Skin of body (tissue), 2 donors: ENCODE measurements around the gene SIDT1. TPM values are rescaled to one million over a fixed set of nuclear protein-coding genes. Genes with fewer than 3 reads are reported as not detected.
A peak's percentile ranks its signal among the peaks of the same experiment; 100 is the strongest.

Experiments used
- DNase-seq: peaks from one replicate; lab custom pipeline; 2025; lab: John Stamatoyannopoulos, UW
- total RNA-seq: library from RNA; depleted of rRNA; stranded (reverse); fragments of >200 nt; gene quantifications from one replicate; pipeline ENCODE4 v1.2.3, GENCODE V29; 2014

Gene SIDT1
- total RNA-seq, 1 donor from 2014 or later = 4.4 TPM

DNA sequence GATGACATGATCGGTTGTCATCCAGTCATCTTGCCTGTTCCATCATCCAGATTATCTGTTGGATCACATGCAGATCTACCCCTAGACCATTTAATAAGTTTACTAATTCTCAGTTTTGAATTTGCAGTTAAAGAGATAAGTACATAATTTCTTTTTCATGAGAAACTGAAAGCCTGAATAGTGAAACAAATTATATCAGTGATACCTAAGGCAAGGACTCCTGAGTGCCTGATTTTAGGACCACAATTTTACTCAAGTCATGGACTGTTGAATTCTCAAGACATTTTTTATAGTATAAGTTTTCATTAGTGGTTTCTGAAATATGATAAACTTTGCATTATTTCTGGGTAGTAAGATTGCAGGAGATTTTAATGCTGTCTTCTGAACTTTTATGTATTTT, 13.2 kb downstream of the SIDT1 start:
- DNase-seq = no peak

DNA sequence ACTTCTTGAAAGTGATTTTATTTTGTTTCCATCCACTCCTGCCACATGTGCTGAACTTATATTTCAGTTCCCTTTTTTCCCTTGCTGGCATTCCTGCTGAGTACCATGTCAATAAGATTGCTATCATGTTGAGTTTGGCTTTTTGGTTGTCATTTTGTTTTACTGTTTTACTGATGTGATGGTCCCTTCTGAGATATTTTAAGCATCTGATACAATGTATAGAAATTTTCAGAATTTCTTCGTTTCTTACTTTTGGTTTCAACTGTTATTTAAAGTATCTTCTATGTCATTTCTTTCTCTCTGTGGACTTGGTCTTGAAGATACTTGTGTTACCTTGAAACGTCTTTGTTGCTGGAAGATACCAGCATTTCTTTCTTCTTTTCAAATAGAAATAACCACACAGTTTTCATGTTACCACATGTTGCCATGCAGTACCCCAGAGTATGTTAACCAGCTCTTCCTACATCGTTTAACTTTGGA, 14.1 kb downstream of the SIDT1 start:
- DNase-seq = no peak

DNA sequence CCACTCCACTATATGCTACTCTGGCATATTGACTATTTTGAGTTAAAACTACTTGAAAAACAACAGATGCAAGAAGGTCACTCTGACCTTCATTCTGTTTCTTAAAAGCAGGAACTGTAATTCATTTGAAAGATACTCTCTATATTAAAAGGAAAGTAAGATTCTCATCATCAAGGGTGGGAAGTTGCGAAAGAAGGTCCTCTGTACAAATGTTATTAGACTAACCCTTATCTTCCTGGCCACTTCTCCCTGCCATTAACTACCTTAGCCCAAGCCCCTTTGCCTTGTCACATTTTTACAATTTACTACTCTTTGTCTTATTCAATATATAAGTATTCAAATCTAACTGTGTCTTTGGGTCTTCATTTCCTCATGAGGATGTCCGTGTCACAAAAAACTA, 16.1 kb downstream of the SIDT1 start:
- DNase-seq = no peak

DNA sequence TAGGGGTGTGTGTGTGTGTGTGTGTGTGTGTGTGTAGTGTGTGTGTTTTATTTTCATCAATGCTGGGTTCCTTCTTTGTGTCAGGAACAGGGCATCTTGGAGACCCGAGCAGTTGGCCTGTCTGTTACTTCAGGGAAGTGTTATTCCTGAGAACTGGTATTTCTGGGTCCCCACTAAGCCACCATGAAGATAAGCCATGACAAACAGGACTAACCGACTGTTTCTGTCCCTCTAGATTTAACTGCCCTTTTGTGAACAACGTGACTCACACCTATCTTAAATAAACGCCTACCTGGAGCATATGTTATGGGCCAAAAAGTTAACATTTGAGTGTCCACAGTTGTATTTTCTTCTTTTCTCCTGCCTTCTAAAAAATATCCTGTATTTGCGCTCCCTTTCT, 19.5 kb downstream of the SIDT1 start:
- no peak for DNase-seq

DNA sequence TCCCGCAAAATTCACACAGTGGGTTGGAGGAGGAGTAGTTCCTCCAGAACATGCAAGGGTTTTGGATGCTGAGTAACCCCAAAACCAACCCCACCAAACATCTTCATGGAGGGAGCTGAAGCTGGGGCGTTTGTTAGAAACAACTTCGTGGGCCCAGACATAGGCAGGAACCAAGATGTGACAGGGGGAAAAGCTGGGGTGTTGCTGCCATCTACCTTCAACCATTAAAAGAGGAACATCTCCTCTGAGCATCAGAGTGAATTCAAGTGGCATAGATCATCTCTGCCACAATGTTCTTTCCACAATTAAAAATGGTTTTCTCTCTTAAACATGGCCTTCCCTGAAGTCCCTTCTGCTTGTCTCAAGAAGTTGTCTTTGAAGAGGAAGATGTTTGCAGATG, 20.5 kb downstream of the SIDT1 start:
- DNase-seq = no peak

DNA sequence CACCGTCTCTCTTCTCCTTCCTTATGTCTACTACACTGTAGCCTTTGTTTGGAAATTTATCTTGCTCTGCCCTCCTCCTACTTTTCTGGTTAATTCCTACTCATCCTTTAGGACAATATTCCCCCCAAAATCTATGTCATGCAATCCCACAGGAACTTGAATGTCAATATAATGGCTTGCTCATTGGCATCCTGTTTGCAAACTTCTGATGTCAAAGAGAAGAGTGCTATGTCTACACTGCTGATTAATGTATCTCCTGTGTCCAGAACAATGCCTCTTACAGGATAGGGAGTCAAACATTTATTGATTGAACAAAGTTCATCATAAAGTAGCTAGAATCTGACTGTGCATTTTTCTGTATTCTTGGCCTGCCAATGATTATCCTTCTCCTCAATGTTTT, 22.8 kb downstream of the SIDT1 start:
- no peak for DNase-seq

DNA sequence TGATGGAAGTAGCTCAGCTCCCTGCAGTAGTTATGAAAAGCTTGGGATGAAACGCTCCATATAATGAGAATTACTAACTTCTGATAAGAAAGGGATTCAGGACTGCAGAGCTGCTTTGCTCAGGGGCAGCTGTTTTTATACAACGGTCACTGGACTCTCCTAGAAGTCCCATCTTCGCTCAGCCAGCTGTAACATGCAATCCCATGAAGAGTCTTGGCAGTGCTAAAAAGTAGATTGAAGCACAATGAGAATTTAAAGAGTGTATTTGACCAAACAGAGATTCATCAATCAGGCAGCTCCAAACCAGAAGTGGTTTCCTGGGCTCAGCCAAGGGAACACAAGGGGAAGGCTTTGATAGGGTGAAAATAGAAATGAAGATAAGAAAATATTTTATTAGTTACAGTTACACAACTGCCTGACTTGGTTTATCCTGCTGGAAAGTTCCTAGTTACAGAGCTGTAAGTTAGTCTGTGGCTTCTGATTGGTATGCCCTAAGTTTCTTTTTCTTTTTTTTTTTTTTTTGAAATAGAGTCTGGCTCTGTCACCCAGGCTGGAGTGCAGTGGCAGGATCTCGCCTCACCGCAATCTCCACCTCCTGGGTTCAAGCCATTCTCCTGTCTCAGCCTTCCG, 24.1 kb downstream of the SIDT1 start:
- DNase-seq = no peak

DNA sequence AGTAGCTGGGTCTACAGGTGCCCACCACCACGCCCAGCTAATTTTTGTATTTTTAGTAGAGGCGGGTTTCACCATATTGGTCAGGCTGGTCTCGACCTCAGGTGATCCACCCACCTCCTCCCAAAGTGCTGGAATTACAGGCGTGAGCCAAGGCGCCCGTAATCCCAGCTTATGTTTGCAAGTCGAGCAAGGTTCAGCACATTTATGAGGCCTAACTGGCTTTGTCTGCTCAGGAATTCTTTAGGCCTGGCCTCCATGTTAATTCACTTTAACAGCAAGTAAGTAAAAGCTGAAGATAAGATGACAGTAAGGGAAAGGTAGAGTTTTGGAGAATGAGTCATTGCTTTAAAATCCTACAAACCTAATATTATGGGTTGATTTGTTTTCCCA, 24.6 kb downstream of the SIDT1 start:
- no peak for DNase-seq

DNA sequence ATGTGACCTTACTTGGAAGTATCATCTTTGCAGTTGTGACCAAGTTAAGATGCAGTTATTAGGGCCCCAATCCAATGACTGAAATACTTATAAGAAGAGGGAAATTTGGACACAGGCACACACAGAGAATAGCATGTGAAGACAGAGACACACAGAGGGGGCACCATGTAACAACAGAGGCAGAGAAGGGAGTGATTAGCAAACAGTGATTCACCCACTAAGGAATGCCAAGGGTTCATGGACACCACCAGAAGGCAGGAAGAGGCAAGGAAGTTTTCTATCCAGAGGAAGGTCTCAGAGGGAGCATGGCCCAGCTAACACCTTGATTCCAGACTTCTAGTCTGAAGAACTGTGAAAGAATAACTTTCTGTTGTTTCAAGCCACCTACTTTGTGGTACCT, 25.0 kb downstream of the SIDT1 start:
- no peak for DNase-seq

DNA sequence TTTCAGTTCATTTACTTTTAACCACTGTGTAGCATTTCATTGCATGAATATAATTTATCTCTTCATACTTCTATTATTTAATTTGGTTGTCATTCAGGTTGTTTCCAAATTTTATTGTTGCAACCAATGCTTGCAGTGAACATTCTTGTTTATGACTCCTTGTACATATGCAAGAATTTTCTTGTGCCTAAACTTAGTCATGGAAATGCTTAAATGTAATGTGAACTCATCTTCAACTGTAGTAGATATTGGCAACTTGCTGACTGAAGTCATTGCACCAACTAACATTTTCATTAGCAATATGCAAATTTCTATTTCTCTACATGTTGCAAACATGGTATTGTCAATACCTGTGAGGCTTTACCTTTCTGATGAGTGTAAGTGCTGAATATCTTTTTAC, 26.7 kb downstream of the SIDT1 start:
- no peak for DNase-seq

DNA sequence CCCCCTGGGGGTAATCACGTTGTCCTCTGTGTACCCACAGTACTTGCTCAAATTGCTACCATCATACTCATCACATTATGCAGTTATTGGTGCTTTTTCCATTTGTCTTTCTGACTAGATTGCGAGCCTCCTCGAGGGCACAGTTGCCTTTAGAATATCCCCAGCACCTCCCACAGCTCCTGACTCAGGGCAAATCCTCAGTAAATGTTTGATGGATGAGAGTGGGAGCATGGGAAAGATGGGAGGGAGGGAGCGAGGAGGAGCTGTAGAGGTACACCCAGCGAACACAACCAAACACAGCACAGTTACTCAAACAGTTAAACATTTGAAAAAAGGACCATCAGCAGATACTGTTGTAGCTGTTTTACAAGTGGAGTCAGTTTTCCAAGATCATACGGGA, 27.9 kb downstream of the SIDT1 start:
- DNase-seq = no peak

DNA sequence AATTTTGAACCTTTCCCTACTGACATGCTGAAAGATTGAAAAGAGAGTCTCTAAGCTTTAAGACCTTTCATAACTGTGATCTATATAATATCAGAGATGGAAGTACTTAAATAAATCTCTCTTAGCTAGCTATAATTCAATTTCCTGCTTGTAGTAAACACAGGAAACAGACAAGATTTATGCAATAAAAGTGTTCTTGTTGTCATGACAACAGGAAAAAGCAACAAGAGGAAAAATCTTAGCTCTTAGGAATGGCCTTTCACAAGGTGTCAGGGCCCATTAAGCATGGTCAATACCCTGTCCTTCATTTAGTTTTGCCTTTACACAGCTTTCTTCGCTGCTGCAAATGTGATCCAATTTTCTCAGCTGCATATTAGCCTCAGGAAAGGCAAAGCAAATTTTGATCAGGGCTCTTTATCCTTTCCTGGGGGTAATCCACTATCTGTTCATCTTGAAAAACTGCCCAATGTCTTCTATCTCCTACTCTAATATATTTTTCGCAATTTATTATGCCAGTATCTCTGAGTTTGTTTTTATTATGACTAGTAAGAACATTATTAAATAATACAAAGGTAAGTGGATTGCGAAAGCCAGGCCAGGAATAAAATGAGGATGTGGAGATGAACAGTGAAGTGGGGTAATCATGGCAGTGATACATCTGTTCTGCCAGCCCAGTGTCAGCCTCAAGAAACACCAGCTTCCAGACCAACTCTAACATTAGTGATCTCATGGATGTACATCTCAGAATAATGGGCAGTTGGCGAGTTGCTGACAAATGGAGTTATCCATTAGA, 28.7 kb downstream of the SIDT1 start:
- DNase-seq = peak; percentile 26

DNA sequence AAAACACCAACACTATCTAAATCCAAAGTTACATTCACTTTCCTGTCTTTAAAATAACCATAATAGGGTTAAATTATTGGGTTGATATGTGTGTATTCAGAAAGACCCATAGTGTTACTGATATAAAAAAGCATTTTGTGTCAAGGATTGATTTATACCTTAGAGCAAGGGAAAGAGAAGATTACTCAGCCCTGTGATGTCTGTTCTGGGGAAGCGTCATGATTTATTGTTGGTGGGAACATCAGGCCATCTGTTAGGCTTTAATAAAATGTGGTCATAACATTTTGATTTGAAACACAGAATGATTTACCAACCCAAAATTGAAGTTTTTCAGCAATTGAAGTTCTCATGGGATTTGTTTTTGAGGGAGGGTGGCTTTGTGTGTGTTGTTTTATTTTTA, 33.2 kb downstream of the SIDT1 start:
- DNase-seq = no peak

DNA sequence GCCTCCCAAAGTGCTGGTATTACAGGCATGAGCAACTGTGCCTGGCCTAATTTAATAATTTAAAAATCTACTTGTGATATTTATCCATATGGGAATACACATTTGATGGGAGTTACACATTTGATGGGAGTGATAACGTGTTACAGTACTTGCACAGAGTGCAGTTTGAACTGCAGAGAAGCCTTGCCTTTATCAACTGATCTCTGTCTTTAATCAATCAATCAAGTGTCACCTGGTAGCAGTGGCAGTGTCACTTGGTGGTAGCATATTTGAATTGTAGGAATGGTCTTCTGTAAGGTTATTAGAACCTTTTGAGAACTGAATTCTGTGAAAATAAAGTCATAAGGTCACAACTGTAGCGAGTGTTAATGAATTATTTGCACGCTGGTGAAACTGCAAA, 37.8 kb downstream of the SIDT1 start:
- DNase-seq = no peak

DNA sequence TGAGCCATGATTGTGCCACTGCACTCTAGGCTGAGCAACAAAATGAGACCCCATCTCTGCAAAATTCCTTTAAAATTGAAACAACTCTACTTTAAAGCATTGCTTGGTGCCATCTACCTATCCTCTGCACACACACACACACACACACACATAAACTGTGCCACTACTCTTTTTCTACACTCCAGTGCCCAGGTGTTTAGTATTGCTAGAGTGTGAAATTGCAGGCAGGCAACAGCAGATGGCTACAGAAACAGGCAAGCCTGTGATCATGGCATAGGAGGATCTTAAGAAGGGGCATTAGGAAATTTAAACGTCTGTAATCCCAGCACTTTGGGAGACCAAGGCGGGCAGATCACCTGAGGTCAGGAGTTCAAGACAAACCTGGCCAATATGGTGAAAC, 39.0 kb downstream of the SIDT1 start:
- DNase-seq = no peak

DNA sequence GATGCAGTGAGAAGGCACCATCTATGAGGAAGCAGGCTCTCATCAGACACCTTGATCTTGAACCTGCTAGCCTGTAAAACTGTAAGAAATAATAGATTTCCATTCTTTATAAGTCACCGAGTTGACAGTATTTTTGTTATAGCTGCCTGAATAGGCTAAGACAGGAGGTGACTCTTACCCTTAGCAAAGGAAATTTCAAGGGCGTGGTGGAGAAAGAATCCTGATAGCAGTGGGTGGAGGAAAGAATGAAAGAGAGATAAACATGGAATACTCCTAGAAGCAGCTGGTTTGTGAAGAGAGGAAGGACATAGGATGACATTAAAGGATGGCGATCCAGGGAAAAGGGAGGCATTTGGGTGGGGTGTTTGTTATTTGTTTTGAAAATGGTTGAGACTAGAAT, 41.4 kb downstream of the SIDT1 start:
- DNase-seq = no peak

DNA sequence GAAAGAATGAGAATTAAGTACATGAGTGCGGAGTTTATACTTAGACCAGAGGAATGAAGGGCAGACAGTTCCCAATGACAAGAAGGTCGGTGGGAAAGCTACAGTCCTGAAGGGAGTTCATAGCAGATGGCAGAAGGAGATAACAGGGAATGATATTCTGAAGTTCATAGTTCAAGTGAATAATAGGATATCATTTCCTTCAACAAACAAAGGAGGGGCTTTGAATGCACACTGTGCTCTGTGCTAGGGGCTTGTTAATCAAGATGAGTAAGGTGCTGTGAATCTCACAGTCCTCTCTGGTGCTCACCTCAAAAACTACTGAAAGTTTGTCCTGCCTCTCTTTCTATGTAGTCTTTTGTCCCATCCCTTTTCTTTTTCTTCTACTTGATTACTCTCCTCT, 41.9 kb downstream of the SIDT1 start:
- DNase-seq = no peak

DNA sequence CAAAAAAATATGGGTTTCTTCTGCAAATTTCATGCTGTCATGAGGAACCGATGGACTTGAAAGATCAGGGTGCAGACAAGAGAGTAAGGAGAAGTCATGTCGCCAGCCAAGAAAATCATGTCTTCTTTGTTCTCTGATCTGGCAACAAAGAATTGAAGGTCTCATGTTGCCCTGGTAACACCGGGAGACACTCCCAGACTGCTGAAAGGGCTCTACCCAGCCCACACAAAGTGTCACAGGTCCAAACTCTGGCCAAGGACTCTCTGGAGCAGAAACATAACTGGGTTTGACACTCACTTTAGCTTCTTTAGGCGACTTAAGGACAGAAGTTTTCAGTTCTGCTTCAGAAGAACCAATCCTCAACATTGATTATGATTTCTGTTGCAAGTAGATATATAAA, 42.9 kb downstream of the SIDT1 start:
- DNase-seq = no peak

DNA sequence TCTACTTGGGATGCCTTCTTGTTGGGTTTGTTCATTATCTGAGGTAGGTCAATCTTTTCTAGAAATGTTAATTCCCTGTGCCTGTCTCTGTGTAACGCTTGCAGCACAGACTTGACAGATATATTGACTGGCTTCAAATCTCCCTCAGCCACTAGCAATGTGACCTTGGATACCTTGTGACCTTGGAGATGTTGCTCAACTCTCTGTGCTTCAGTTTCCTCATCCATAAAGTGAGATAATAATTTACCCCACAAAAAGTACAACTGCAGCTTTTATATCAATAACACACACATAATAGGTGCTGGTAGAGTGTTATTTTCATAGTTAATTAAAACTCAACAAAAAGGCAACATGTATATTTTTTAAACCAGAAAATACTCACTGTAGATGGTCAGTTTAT, 52.9 kb downstream of the SIDT1 start:
- no peak for DNase-seq

DNA sequence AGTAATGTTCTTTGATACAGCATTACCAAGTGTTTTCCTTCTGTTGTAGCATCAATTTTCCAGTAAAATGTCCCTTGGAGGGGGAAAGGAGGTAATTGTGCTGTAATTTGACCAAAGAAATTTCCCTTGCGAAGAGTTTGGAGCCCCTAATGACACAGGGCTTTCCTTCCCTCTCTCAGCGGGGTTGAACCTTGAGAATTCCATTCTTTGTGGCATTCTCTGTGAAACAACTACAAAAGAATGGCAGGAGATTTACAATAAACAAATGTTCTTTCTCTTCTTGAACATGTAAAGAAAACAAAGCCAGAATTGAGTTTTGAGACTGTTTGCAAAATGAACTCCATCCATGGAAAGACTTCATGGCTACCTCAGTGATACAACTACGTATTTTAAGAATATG, 53.4 kb downstream of the SIDT1 start:
- DNase-seq = no peak

DNA sequence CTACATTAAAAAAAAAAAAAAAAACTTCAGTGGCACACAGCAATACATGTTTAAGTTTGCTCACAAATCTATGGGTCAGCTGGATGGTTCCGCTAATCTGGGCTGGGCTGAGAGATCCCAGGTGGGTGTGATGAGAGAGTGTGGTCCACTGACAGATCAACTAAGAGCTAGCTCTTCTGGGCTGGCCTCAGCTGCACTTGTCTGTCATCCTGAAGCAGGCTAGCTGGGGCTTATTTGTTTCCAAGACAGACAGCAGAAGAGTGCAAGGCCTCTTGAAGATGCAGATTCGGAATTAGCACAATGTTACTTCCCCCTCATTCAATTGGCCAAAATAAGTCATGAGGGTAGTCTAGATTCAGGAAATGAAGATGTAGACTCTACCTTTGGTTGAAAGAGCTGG, 56.5 kb downstream of the SIDT1 start:
- DNase-seq = no peak

DNA sequence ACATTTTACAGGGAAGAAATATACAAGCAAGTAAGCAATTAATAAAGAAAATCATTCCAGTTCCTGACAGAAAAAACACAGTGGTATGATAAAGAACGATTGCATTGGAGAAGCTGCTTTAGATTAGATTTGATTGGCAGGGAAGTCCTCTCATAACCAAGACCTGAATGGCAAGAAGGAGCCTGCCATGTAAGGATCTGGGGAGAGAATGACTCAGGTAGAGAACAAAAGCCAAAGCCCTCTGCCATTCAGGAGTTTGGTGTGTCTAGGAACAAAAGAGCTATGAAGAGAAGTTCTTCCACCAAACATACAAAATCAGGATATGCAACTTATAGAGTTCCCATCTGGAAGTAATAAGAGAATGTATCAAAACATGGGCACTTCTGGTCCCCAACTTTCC, 57.6 kb downstream of the SIDT1 start:
- no peak for DNase-seq

DNA sequence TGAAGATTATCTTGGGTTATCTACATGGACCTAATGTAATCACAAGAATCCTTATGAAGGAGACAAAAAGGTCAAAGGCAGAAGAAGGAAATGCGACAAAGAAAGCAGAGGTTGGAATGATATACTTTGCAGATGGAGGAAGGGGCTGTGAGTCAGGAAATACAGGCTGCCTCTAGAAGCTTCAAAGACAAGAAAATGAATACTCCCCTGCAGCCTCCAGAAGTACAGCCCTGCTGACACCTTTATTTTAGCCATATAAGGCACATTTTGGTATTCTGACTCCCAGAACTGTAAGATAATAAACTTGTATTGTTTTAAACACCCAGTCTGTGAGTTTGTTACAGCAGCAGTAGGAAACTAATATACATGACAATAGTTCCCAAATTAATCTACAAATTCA, 58.6 kb downstream of the SIDT1 start:
- DNase-seq = no peak
